HCT116 (cell line): ENCODE data around the gene CTIF. TPM values are rescaled to one million over a fixed set of nuclear protein-coding genes. Genes with fewer than 3 reads are reported as not detected.

Source experiments
- ATAC-seq: fragments of 200-7000 bp; cut with Tn5 transposase; 2 replicates; pipeline ENCODE4 v1.9.1; 2020; ENCODE audit warnings: mild to moderate bottlenecking, moderate library complexity
- BruUV-seq: library from RNA; stranded (reverse); fragments of 400-500 nt; replicated peaks from 2 replicates; lab custom pipeline; 2021; lab: Mats Ljungman, UMichigan
- CTCF ChIA-PET: fragments of 300-600 bp; sonication (Branson Sonifier 250); formaldehyde crosslinking; loops from one replicate; lab custom pipeline; 2021; ENCODE audit warnings: antibody characterized with exemption; lab: Charles Lee
- POLR2A ChIA-PET: fragments of 300-600, 350-600 bp; sonication (Branson Sonifier 250); formaldehyde crosslinking; loops from one replicate; lab custom pipeline; 2021; ENCODE audit warnings: antibody characterized with exemption; lab: Charles Lee
- RAD21 ChIA-PET, 2 experiments: fragments of 300-600 bp; sonication (Branson Sonifier 250); formaldehyde crosslinking; loops; one replicate each; lab custom pipeline; 2023; ENCODE audit warnings: low total read pairs in 2 of 2; ENCODE audit not compliant: uncharacterized antibody in 2 of 2, unreplicated experiment in 2 of 2, low non-redundant PET in 1 of 2; lab: Charles Lee
- DNase-seq: peaks from one replicate; pipeline ENCODE4 v3.0.0-alpha.2; 2010; ENCODE audit warnings: low read depth, low spot score
- H2AFZ ChIP-seq: fragments of 200-600 bp; shearing (Covaris generic), sonication (generic); 2 replicates; pipeline ENCODE4 v1.6.1; 2017; ENCODE audit warnings: low read depth, mixed run types, mixed read lengths, antibody characterized with exemption, low read length; ENCODE audit not compliant: poor library complexity, severe bottlenecking
- H3K27ac ChIP-seq: 2 replicates; pipeline ENCODE4 v1.5.1; 2012; ENCODE audit warnings: low read depth, low read length
- H3K27me3 ChIP-seq: fragments of 200-600 bp; sonication (generic); 2 replicates; pipeline ENCODE4 v1.6.1; 2016; ENCODE audit warnings: mixed run types, low read length, mixed read lengths; ENCODE audit not compliant: insufficient read depth
- H3K36me3 ChIP-seq, 2 experiments: fragments of 200-500 bp in 1 of 2; fragments of 200-600 bp in 1 of 2; sonication (Bioruptor generic) in 1 of 2; sonication (generic) in 1 of 2; 2 replicates each; pipeline versions ENCODE4 v1.5.1 to v1.6.1; 2014 to 2016; ENCODE audit warnings: low read length in 2 of 2, inconsistent platforms in 1 of 2, mixed read lengths in 1 of 2, mixed run types in 1 of 2; ENCODE audit not compliant: insufficient read depth in 2 of 2, control insufficient read depth in 1 of 2
- H3K4me1 ChIP-seq, 2 experiments: fragments of 200-600 bp in 1 of 2; sonication (generic) in 1 of 2; 2 replicates each; pipeline versions ENCODE4 v1.5.1 to v1.6.1; 2012 to 2017; ENCODE audit warnings: low read length in 2 of 2, inconsistent platforms in 1 of 2, mild to moderate bottlenecking in 1 of 2, mixed read lengths in 1 of 2, mixed run types in 1 of 2, moderate library complexity in 1 of 2; ENCODE audit not compliant: insufficient read depth in 2 of 2, control insufficient read depth in 1 of 2
- H3K4me2 ChIP-seq: fragments of 200-600 bp; sonication (generic); 2 replicates; pipeline ENCODE4 v1.6.1; 2017; ENCODE audit warnings: mixed run types, low read length, mixed read lengths
- H3K4me3 ChIP-seq, 2 experiments: fragments of 200-600 bp in 1 of 2; sonication (generic) in 1 of 2; replicated peaks in 1 of 2; 2 replicates each; pipeline ENCODE4 v1.5.1; 2011 to 2016; ENCODE audit warnings: low read length in 2 of 2, control low read depth in 1 of 2, low read depth in 1 of 2, mild to moderate bottlenecking in 1 of 2, mixed read lengths in 1 of 2, mixed run types in 1 of 2
- H3K79me2 ChIP-seq: fragments of 200-600 bp; sonication (generic); 2 replicates; pipeline ENCODE4 v1.6.1; 2017; ENCODE audit warnings: mild to moderate bottlenecking, mixed run types, low read length, moderate library complexity, mixed read lengths; ENCODE audit not compliant: insufficient read depth
- H3K9ac ChIP-seq: fragments of 200-600 bp; sonication (generic); 2 replicates; pipeline ENCODE4 v1.6.1; 2016; ENCODE audit warnings: low read length, mixed read lengths
- H3K9me2 ChIP-seq: fragments of 200-600 bp; sonication (generic), shearing (Covaris generic); 2 replicates; pipeline ENCODE4 v1.6.1; 2017; ENCODE audit warnings: mixed run types, mild to moderate bottlenecking, moderate library complexity; ENCODE audit not compliant: insufficient read depth
- H3K9me3 ChIP-seq, 2 experiments: fragments of 200-500 bp in 1 of 2; fragments of 200-600 bp in 1 of 2; sonication (Bioruptor generic) in 1 of 2; sonication (generic) in 1 of 2; 2 replicates each; pipeline ENCODE4 v1.6.1; 2014 to 2017; ENCODE audit warnings: low read length in 2 of 2, mixed read lengths in 2 of 2, inconsistent platforms in 1 of 2, low read depth in 1 of 2, mild to moderate bottlenecking in 1 of 2, mixed run types in 1 of 2, moderate library complexity in 1 of 2; ENCODE audit not compliant: control insufficient read depth in 1 of 2, insufficient read depth in 1 of 2
- H4K20me1 ChIP-seq: fragments of 200-600 bp; sonication (generic), shearing (Covaris generic); 2 replicates; pipeline ENCODE4 v1.6.1; 2017; ENCODE audit warnings: mixed run types, mild to moderate bottlenecking, moderate library complexity; ENCODE audit not compliant: insufficient read depth
- CBX3 ChIP-seq: IDR thresholded peaks from 2 replicates; pipeline ENCODE4 v1.6.1; 2012; ENCODE audit warnings: low read depth
- CEBPB ChIP-seq: IDR thresholded peaks from 2 replicates; pipeline ENCODE4 v1.6.1; 2012; ENCODE audit warnings: low read depth
- EGR1 ChIP-seq: IDR thresholded peaks from 2 replicates; pipeline ENCODE4 v1.6.1; 2012; ENCODE audit warnings: low read depth
- ELF1 ChIP-seq: IDR thresholded peaks from 2 replicates; pipeline ENCODE4 v1.6.1; 2012; ENCODE audit warnings: low read depth, borderline replicate concordance
- EZH2 ChIP-seq: fragments of 200-600 bp; sonication (generic); IDR thresholded peaks from 2 replicates; pipeline ENCODE4 v1.6.1; 2017; ENCODE audit warnings: antibody characterized with exemption, mixed run types
- FOSL1 ChIP-seq: IDR thresholded peaks from 2 replicates; pipeline ENCODE4 v1.6.1; 2012; ENCODE audit warnings: low read depth
- JUND ChIP-seq: IDR thresholded peaks from 2 replicates; pipeline ENCODE4 v1.6.1; 2012
- POLR2A ChIP-seq: IDR thresholded peaks from 2 replicates; pipeline ENCODE4 v1.7.0; 2011; ENCODE audit warnings: borderline replicate concordance; ENCODE audit not compliant: insufficient read depth, insufficient read length; ENCODE audit errors: extremely low read depth
- POLR2AphosphoS5 ChIP-seq: IDR thresholded peaks from 2 replicates; pipeline ENCODE4 v1.6.1; 2011; ENCODE audit warnings: mild to moderate bottlenecking, low read depth, low read length, moderate library complexity
- RAD21 ChIP-seq: IDR thresholded peaks from 2 replicates; pipeline ENCODE4 v1.6.1; 2012; ENCODE audit warnings: low read depth, mild to moderate bottlenecking
- SP1 ChIP-seq: IDR thresholded peaks from 2 replicates; pipeline ENCODE4 v1.6.1; 2012; ENCODE audit warnings: low read depth
- SRF ChIP-seq: IDR thresholded peaks from 2 replicates; pipeline ENCODE4 v1.6.1; 2012; ENCODE audit warnings: low read depth
- YY1 ChIP-seq: IDR thresholded peaks from 2 replicates; pipeline ENCODE4 v1.6.1; 2011; ENCODE audit warnings: low read length, low read depth, moderate library complexity, mild to moderate bottlenecking; ENCODE audit not compliant: insufficient replicate concordance; ENCODE audit errors: extremely low read depth
- ZFX ChIP-seq: fragments of 450-650 bp; IDR thresholded peaks from 2 replicates; pipeline ENCODE4 v1.6.1; 2017
- ZNF274 ChIP-seq: fragments of 200-500 bp; sonication (Bioruptor generic); IDR thresholded peaks from 2 replicates; pipeline ENCODE4 v1.6.1; 2014; ENCODE audit warnings: mild to moderate bottlenecking, low read depth, low read length, inconsistent platforms
- intact Hi-C: fragments of 100-400 bp; cut with micrococcal nuclease; formaldehyde crosslinking; loops from 2 replicates; pipeline ENCODE4 v1.10.0; 2022
- total RNA-seq: library from RNA; stranded (reverse); gene quantifications from one replicate; pipeline ENCODE4 v1.2.1, GENCODE V29; 2021; ENCODE audit not compliant: unreplicated experiment
- TF ChIP-seq, protein P1 (sequence below): IDR thresholded peaks from 2 replicates; pipeline ENCODE4 v1.6.1; 2012; ENCODE audit warnings: low read depth
- TF ChIP-seq, protein P2 (sequence below): IDR thresholded peaks from 2 replicates; pipeline ENCODE4 v1.6.1; 2012
- TF ChIP-seq, protein P3 (sequence below), 3 experiments: fragments of 200-600 bp in 1 of 3; sonication (generic) in 1 of 3; IDR thresholded peaks in 2 of 3; conservative IDR thresholded peaks in 1 of 3; 2 replicates each; pipeline ENCODE4 v1.5.1; 2012 to 2017; ENCODE audit warnings: low read depth in 2 of 3, low read length in 2 of 3, antibody characterized with exemption in 1 of 3, borderline replicate concordance in 1 of 3, control low read depth in 1 of 3, mild to moderate bottlenecking in 1 of 3, mixed read lengths in 1 of 3, mixed run types in 1 of 3, moderate library complexity in 1 of 3; ENCODE audit not compliant: insufficient read depth in 1 of 3

Gene CTIF
- total RNA-seq, 1 experiment from 2014 or later: 19.7 TPM

DNA sequence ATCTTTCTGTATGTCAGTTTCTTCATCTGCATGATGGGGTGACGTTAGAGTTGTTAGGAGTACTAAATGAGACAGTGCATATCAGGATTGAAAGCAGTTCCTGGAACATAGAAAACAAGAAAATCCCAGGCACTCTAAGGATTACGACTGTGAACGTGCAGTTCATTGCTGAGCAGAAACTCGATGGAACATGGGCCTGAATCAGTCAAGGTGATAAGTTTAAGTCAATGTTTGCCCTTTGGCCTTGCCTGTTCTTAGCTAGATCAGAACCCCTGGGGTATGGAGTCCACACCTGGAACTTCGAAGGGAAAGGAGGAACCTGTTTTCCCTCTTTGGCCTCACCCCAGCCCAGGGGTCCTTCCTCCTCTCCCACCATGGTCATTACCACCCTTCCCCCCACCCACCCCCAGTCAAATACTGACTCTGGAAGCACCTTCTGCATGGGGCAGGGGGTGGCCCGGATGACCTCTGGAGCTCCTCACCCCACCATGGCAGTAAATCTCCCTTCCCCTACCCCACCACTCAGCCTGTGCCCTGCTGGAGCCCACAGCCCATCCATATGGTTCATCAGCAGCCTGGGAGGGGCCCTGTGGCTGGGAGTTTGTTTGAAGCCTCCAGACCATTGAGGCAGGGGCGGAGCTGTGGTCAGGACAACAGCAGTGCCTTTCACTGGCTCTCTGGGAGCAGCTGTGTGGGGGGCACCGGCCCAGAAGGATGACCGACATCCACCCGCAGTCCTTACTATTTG lies 247.8 kb downstream of the CTIF start:
- Histone ChIP-seq H2AFZ (no peak overlapping the region), H4K20me1 (no peaks in the 10 kb centered on the region), H3K27me3 (no peaks in the 10 kb centered on the region), H3K9ac (no peak overlapping the region), H3K79me2 (no peaks in the 10 kb centered on the region), H3K4me3 (no peak overlapping the region), H3K9me3 (no peaks in the 10 kb centered on the region), H3K4me2 (no peak overlapping the region), H3K4me1 (peaks cover 17 to 28% of the 10 kb centered on the region in 2 experiments), H3K36me3 (no peaks in the 10 kb centered on the region), H3K27ac (no peak overlapping the region), H3K9me2 (no peaks in the 10 kb centered on the region)
- ATAC-seq: no peak
- RAD21 ChIA-PET: no interaction called here
- intact Hi-C loops: no loop called here
- TF ChIP-seq, protein P1, sequence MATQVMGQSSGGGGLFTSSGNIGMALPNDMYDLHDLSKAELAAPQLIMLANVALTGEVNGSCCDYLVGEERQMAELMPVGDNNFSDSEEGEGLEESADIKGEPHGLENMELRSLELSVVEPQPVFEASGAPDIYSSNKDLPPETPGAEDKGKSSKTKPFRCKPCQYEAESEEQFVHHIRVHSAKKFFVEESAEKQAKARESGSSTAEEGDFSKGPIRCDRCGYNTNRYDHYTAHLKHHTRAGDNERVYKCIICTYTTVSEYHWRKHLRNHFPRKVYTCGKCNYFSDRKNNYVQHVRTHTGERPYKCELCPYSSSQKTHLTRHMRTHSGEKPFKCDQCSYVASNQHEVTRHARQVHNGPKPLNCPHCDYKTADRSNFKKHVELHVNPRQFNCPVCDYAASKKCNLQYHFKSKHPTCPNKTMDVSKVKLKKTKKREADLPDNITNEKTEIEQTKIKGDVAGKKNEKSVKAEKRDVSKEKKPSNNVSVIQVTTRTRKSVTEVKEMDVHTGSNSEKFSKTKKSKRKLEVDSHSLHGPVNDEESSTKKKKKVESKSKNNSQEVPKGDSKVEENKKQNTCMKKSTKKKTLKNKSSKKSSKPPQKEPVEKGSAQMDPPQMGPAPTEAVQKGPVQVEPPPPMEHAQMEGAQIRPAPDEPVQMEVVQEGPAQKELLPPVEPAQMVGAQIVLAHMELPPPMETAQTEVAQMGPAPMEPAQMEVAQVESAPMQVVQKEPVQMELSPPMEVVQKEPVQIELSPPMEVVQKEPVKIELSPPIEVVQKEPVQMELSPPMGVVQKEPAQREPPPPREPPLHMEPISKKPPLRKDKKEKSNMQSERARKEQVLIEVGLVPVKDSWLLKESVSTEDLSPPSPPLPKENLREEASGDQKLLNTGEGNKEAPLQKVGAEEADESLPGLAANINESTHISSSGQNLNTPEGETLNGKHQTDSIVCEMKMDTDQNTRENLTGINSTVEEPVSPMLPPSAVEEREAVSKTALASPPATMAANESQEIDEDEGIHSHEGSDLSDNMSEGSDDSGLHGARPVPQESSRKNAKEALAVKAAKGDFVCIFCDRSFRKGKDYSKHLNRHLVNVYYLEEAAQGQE: no peak
- TF ChIP-seq ELF1: no peak
- no peak for TF ChIP-seq CBX3
- TF ChIP-seq ZNF274: no peak
- TF ChIP-seq CEBPB: no peak
- TF ChIP-seq, protein P2, sequence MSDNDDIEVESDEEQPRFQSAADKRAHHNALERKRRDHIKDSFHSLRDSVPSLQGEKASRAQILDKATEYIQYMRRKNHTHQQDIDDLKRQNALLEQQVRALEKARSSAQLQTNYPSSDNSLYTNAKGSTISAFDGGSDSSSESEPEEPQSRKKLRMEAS: no peak
- TF ChIP-seq RAD21: no peak
- no peak for TF ChIP-seq JUND
- TF ChIP-seq YY1: no peak
- TF ChIP-seq FOSL1: no peak
- TF ChIP-seq POLR2AphosphoS5: no peak
- TF ChIP-seq EZH2: no peak
- TF ChIP-seq SRF: no peak
- no peak for TF ChIP-seq SP1
- TF ChIP-seq, protein P3, sequence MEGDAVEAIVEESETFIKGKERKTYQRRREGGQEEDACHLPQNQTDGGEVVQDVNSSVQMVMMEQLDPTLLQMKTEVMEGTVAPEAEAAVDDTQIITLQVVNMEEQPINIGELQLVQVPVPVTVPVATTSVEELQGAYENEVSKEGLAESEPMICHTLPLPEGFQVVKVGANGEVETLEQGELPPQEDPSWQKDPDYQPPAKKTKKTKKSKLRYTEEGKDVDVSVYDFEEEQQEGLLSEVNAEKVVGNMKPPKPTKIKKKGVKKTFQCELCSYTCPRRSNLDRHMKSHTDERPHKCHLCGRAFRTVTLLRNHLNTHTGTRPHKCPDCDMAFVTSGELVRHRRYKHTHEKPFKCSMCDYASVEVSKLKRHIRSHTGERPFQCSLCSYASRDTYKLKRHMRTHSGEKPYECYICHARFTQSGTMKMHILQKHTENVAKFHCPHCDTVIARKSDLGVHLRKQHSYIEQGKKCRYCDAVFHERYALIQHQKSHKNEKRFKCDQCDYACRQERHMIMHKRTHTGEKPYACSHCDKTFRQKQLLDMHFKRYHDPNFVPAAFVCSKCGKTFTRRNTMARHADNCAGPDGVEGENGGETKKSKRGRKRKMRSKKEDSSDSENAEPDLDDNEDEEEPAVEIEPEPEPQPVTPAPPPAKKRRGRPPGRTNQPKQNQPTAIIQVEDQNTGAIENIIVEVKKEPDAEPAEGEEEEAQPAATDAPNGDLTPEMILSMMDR (IDR thresholded peaks at IDR 0.05 in 2 of 3, conservative IDR thresholded peaks at IDR 0.05 in 1 of 3; ENCODE audit: borderline replicate concordance in 1 of 3, insufficient read depth in 1 of 3, low read depth in 2 of 3, low read length in 2 of 3): no peak
- TF ChIP-seq EGR1: no peak
- TF ChIP-seq ZFX: no peak
- no peak for TF ChIP-seq POLR2A
- CTCF ChIA-PET: no interaction called here
- POLR2A ChIA-PET: no interaction called here
- BruUV-seq: no TSS peak
- no peak for DNase-seq
